DND-41 (cell line): Measurements from ENCODE around the gene USP44.

Experiments
- ATAC-seq: fragments of 200-7000 bp; cut with Tn5 transposase; 3 replicates; pipeline ENCODE4 v1.9.1; 2021; ENCODE audit warnings: low read depth; ENCODE audit not compliant: insufficient read depth
- DNase-seq: peaks from one replicate; pipeline ENCODE4 v3.0.0-alpha.2; 2020
- H2AFZ ChIP-seq: 2 replicates; pipeline ENCODE4 v1.6.0; 2012; ENCODE audit warnings: low read depth, low read length
- H3K27ac ChIP-seq: 2 replicates; pipeline ENCODE4 v1.5.1; 2012; ENCODE audit warnings: low read length, inconsistent platforms
- H3K27me3 ChIP-seq: fragments of 200-600 bp; sonication (generic); 2 replicates; pipeline ENCODE4 v1.6.0; 2012; ENCODE audit warnings: low read length, mild to moderate bottlenecking, inconsistent platforms; ENCODE audit not compliant: insufficient read depth, poor library complexity
- H3K36me3 ChIP-seq: 2 replicates; pipeline ENCODE4 v1.5.1; 2012; ENCODE audit warnings: low read length, inconsistent platforms; ENCODE audit not compliant: insufficient read depth
- H3K4me1 ChIP-seq: 2 replicates; pipeline ENCODE4 v1.5.1; 2012; ENCODE audit warnings: mild to moderate bottlenecking, low read length; ENCODE audit not compliant: insufficient read depth
- H3K4me2 ChIP-seq: 2 replicates; pipeline ENCODE4 v1.6.0; 2012; ENCODE audit warnings: mild to moderate bottlenecking, moderate library complexity, low read length, inconsistent platforms; ENCODE audit not compliant: insufficient read depth
- H3K4me3 ChIP-seq, 2 experiments: fragments of 200-600 bp in 1 of 2; shearing (Covaris generic) in 1 of 2; 2 replicates each; pipeline ENCODE4 v1.5.1; 2012 to 2016; ENCODE audit warnings: inconsistent platforms in 2 of 2, low read length in 2 of 2, mild to moderate bottlenecking in 2 of 2, low read depth in 1 of 2, moderate library complexity in 1 of 2
- H3K79me2 ChIP-seq: 2 replicates; pipeline ENCODE4 v1.6.0; 2012; ENCODE audit warnings: low read length, inconsistent platforms; ENCODE audit not compliant: insufficient read depth
- H3K9ac ChIP-seq: 2 replicates; pipeline ENCODE4 v1.6.0; 2012; ENCODE audit warnings: low read depth, mild to moderate bottlenecking, inconsistent platforms, low read length, moderate library complexity
- H3K9me3 ChIP-seq: 2 replicates; pipeline ENCODE4 v1.5.1; 2012; ENCODE audit warnings: low read length, moderate library complexity, mild to moderate bottlenecking, inconsistent platforms; ENCODE audit not compliant: insufficient read depth, severe bottlenecking
- H4K20me1 ChIP-seq: 2 replicates; pipeline ENCODE4 v1.6.0; 2012; ENCODE audit warnings: low read length; ENCODE audit not compliant: insufficient read depth
- EZH2 ChIP-seq: IDR thresholded peaks from 3 replicates; pipeline ENCODE4 v1.6.1; 2012; ENCODE audit warnings: borderline replicate concordance, low read depth, mild to moderate bottlenecking, moderate library complexity, low read length, inconsistent platforms; ENCODE audit not compliant: severe bottlenecking
- TF ChIP-seq, protein P1 (sequence below): IDR thresholded peaks from 2 replicates; pipeline ENCODE4 v1.5.1; 2012; ENCODE audit warnings: borderline replicate concordance, low read length, moderate library complexity, mild to moderate bottlenecking; ENCODE audit not compliant: poor library complexity, severe bottlenecking; ENCODE audit errors: extremely low read depth

Gene USP44

DNA sequence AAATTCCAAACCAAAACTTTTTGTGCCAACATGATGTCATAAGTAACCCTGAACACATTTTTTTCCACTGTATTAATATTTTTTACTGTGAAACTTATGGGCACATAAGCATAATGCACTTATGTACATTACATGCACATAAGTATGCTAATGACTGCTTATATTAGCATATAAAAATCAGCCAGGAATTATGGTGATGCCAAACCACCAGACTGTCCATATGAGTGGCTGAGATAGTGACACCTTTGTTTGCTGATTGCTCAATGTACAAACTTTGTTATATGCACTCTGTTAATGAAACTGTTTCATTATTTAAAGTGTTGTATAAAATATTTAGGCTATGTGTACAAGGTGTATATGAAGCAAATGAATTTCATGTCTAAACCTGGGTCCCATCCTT is 32.3 kb downstream of the USP44 start:
- DNase-seq: no peak
- no peak overlapping the region for H3K4me3 ChIP-seq
- TF ChIP-seq, protein P1, sequence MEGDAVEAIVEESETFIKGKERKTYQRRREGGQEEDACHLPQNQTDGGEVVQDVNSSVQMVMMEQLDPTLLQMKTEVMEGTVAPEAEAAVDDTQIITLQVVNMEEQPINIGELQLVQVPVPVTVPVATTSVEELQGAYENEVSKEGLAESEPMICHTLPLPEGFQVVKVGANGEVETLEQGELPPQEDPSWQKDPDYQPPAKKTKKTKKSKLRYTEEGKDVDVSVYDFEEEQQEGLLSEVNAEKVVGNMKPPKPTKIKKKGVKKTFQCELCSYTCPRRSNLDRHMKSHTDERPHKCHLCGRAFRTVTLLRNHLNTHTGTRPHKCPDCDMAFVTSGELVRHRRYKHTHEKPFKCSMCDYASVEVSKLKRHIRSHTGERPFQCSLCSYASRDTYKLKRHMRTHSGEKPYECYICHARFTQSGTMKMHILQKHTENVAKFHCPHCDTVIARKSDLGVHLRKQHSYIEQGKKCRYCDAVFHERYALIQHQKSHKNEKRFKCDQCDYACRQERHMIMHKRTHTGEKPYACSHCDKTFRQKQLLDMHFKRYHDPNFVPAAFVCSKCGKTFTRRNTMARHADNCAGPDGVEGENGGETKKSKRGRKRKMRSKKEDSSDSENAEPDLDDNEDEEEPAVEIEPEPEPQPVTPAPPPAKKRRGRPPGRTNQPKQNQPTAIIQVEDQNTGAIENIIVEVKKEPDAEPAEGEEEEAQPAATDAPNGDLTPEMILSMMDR: no peak
- TF ChIP-seq EZH2: no peak

DNA sequence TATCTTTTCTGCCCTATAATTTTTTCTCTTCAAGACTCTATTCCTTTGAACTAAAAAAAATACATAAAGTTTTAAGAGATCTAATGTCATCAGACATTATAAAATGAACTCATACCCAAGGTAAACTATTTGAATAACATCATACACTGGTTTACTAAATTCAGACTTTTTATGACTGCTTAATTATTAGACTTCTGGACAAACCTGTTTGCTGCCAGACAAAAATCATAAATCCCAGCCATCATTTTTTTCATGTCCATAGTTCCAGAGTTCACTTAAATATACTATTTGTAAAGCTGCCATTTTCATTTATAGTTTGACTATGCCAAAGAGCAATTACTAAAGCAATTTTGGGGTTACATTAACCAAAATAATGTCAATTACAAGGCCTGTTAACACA is 34.0 kb downstream of the USP44 start:
- Histone ChIP-seq H3K4me3 (no peak overlapping the region), H3K27me3 (no peaks in the 10 kb centered on the region), H3K9me3 (no peaks in the 10 kb centered on the region), H3K79me2 (no peaks in the 10 kb centered on the region), H3K27ac (no peak overlapping the region), H3K9ac (no peak overlapping the region), H3K36me3 (peaks cover 76% of the 10 kb centered on the region), H3K4me2 (no peak overlapping the region), H4K20me1 (no peaks in the 10 kb centered on the region), H3K4me1 (no peaks in the 10 kb centered on the region), H2AFZ (no peak overlapping the region)
- DNase-seq (no peak), ATAC-seq (no peak)
- no peak for TF ChIP-seq EZH2
- TF ChIP-seq, protein P1: no peak

More for the DNA sequence above, 32.3 kb downstream of the USP44 start:
- Histone ChIP-seq H3K27ac (no peak overlapping the region), H3K4me1 (no peaks in the 10 kb centered on the region), H2AFZ (no peak overlapping the region), H3K27me3 (no peaks in the 10 kb centered on the region), H3K79me2 (no peaks in the 10 kb centered on the region), H4K20me1 (no peaks in the 10 kb centered on the region), H3K4me2 (no peak overlapping the region), H3K9me3 (no peaks in the 10 kb centered on the region), H3K36me3 (peaks cover 75% of the 10 kb centered on the region), H3K9ac (no peak overlapping the region)
- ATAC-seq: no peak

DNA sequence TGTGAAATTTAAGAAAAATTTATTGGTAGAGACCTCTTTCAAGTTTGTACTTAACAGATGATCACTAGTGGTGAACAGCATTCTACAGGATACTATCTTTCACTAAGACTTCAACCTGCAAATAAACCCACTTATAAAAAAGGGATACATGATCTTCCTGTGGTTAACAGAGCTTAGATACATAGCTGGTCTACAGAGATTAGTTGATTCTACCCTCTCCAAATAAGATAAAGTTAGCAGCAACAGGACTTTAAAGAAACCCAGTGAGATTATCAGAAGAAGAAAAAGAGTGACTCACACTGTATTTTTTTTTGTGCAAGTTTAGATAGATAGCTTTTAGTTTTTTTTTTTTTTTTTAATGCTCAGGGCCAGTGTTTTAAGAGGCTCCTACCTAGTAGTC is 34.5 kb downstream of the USP44 start:
- DNase-seq (no peak), ATAC-seq (no peak)
- Histone ChIP-seq H3K9ac (no peak overlapping the region), H2AFZ (no peak overlapping the region), H3K4me3 (no peak overlapping the region), H3K4me2 (no peak overlapping the region), H3K27ac (no peak overlapping the region), H3K9me3 (no peaks in the 10 kb centered on the region), H3K79me2 (no peaks in the 10 kb centered on the region), H4K20me1 (no peaks in the 10 kb centered on the region), H3K27me3 (no peaks in the 10 kb centered on the region), H3K36me3 (peaks cover 76% of the 10 kb centered on the region), H3K4me1 (no peaks in the 10 kb centered on the region)
- TF ChIP-seq EZH2: no peak
- TF ChIP-seq, protein P1: no peak

DNA sequence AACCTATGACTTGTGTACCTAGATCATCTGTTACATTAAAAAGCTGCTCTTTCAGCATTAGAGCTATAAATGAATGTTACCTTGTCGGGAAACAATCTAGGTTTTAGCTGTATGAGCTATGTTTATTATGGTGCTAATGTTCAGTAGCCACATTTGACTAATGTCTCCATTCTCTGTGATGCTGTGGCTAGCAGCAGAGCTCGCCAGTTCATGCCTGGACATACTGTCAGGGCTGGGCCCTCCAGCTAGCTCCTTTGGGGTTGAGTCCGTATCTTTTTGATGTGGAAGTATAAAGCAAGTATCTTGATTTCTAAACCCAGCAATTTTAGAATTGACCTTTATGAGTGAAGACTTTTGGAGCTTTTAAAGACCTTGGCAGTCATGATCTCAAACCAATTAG is 36.1 kb downstream of the USP44 start:
- Histone ChIP-seq H3K4me1 (no peaks in the 10 kb centered on the region), H3K4me2 (no peak overlapping the region), H4K20me1 (peaks cover 3% of the 10 kb centered on the region; the same call in 1 of the 2 replicates), H3K79me2 (no peaks in the 10 kb centered on the region), H3K27ac (no peak overlapping the region), H3K9me3 (no peaks in the 10 kb centered on the region), H3K36me3 (peaks cover 76% of the 10 kb centered on the region), H3K27me3 (no peaks in the 10 kb centered on the region), H3K4me3 (no peak overlapping the region), H2AFZ (no peak overlapping the region), H3K9ac (no peak overlapping the region)
- TF ChIP-seq EZH2: no peak
- TF ChIP-seq, protein P1: no peak
- no peak for ATAC-seq
- no peak for DNase-seq
